Breast epithelium (tissue), 3 donors: ENCODE results near the gene RHOJ.

Experiments
- CTCF ChIP-seq, 3 donors: fragments of 450-650 bp; IDR thresholded peaks; one replicate each; pipeline ENCODE4 v1.5.1; 2016 to 2017; ENCODE audit warnings: antibody characterized with exemption in 3 of 3, mild to moderate bottlenecking in 3 of 3, moderate library complexity in 3 of 3
- POLR2A ChIP-seq: fragments of 450-650 bp; IDR thresholded peaks from one replicate; pipeline ENCODE4 v1.6.1; 2016; ENCODE audit warnings: antibody characterized with exemption, mild to moderate bottlenecking, moderate library complexity

DNA sequence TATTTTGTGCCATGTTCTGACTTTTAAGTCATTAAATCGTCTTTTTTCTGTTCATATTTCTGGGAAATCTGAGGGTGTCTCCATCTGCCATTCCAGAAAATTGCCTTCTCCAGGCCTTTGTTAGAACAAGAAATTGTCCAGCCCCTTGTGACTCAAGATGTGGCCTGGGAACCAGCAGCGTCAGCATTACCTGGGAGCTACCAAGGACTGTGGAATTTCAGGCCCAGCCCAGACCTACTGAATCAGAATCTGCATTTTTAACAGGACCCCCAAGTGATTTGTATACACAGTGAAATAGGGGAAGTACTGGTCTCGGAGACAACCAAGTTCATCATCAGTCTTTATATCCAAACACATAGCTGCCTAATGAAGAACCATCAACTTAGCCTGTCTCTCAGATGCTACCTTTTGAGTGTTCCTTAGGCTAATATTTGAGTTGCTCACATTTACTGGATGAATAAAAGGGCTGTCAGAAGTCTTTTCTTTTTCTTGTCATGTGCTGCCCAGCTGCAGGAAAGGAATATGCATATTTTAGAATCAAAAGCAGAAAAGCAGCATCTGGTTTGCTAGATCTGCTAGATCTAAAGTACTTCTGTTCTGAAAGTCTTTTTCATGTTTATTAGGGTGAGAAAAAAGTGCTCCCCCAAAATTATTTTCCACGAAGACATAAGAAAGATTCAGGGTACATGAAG, 93.3 kb downstream of the RHOJ start:
- TF ChIP-seq CTCF (IDR thresholded peaks at IDR 0.05) (no peak), POLR2A (no peak)
